GM23338 (cell line): ENCODE measurements around the gene EMX1. TPM values are rescaled to one million over a fixed set of nuclear protein-coding genes. Genes with fewer than 3 reads are reported as not detected.

Experiments used
- ATAC-seq: fragments of 200-7000 bp; cut with Tn5 transposase; 3 replicates; pipeline ENCODE4 v1.9.1; 2020
- DNase-seq: peaks from one replicate; pipeline ENCODE4 v3.0.0-alpha.2; 2015; ENCODE audit warnings: low spot score
- H2AFZ ChIP-seq: fragments of 200-600 bp; sonication (generic); 2 replicates; pipeline ENCODE4 v1.8.0; 2016; ENCODE audit warnings: antibody characterized with exemption, mild to moderate bottlenecking, moderate library complexity
- H3F3A ChIP-seq: fragments of 200-600 bp; sonication (generic); replicated peaks from 2 replicates; pipeline ENCODE4 v1.8.0; 2017; ENCODE audit warnings: antibody characterized with exemption, mixed run types, low read depth
- H3K27ac ChIP-seq: fragments of 200-600 bp; sonication (generic); 2 replicates; pipeline ENCODE4 v1.6.1; 2016; ENCODE audit warnings: low read depth
- H3K27me3 ChIP-seq: fragments of 200-600 bp; sonication (generic); 2 replicates; pipeline ENCODE4 v1.8.0; 2016; ENCODE audit warnings: mild to moderate bottlenecking, mixed run types, moderate library complexity; ENCODE audit not compliant: insufficient read depth
- H3K36me3 ChIP-seq: fragments of 200-600 bp; sonication (generic); 2 replicates; pipeline ENCODE4 v1.8.0; 2016; ENCODE audit warnings: mild to moderate bottlenecking; ENCODE audit not compliant: insufficient read depth
- H3K4me1 ChIP-seq: fragments of 200-600 bp; sonication (generic); 2 replicates; pipeline ENCODE4 v1.8.0; 2016; ENCODE audit warnings: mild to moderate bottlenecking, moderate library complexity; ENCODE audit not compliant: insufficient read depth
- H3K4me2 ChIP-seq: fragments of 200-600 bp; sonication (generic); 2 replicates; pipeline ENCODE4 v1.7.1; 2017; ENCODE audit warnings: mixed run types
- H3K4me3 ChIP-seq: fragments of 200-600 bp; sonication (generic); 2 replicates; pipeline ENCODE4 v1.6.1; 2016; ENCODE audit warnings: mixed run types
- H3K79me2 ChIP-seq: fragments of 200-600 bp; sonication (generic); replicated peaks from 2 replicates; pipeline ENCODE4 v1.8.0; 2017; ENCODE audit warnings: mild to moderate bottlenecking; ENCODE audit not compliant: insufficient read depth
- H3K9me2 ChIP-seq: fragments of 200-600 bp; sonication (generic); 2 replicates; pipeline ENCODE4 v1.8.0; 2017; ENCODE audit not compliant: insufficient read depth
- H4K20me1 ChIP-seq: fragments of 200-600 bp; sonication (generic); replicated peaks from 2 replicates; pipeline ENCODE4 v1.8.0; 2017; ENCODE audit warnings: mild to moderate bottlenecking; ENCODE audit not compliant: insufficient read depth
- H3K27ac Mint-ChIP-seq: 2 replicates; pipeline ENCODE4 v1.8.0; 2020; ENCODE audit warnings: inconsistent platforms, mild to moderate bottlenecking, moderate library complexity, mixed read lengths
- H3K27me3 Mint-ChIP-seq: 3 replicates; pipeline ENCODE4 v1.8.0; 2022; ENCODE audit warnings: low read depth, mild to moderate bottlenecking, moderate library complexity, mixed read lengths, inconsistent platforms; ENCODE audit not compliant: insufficient read depth, poor library complexity
- H3K36me3 Mint-ChIP-seq: 3 replicates; pipeline ENCODE4 v1.8.0; 2021; ENCODE audit warnings: low read depth, mild to moderate bottlenecking, inconsistent platforms, moderate library complexity, mixed read lengths
- H3K4me1 Mint-ChIP-seq: 3 replicates; pipeline ENCODE4 v1.8.0; 2020; ENCODE audit warnings: mild to moderate bottlenecking, inconsistent platforms, mixed read lengths
- H3K4me3 Mint-ChIP-seq: 3 replicates; pipeline ENCODE4 v1.8.0; 2021; ENCODE audit warnings: moderate library complexity, mild to moderate bottlenecking, inconsistent platforms, mixed read lengths
- H3K9me3 Mint-ChIP-seq: 3 replicates; pipeline ENCODE4 v1.8.0; 2020; ENCODE audit warnings: moderate library complexity, mild to moderate bottlenecking, inconsistent platforms, mixed read lengths
- CREB1 ChIP-seq: fragments of 250-450 bp; sonication (Bioruptor Pico); IDR thresholded peaks from 2 replicates; pipeline ENCODE4 v1.5.0; 2020; ENCODE audit warnings: low read depth, mild to moderate bottlenecking, moderate library complexity
- ETS1 ChIP-seq: IDR thresholded peaks from 2 replicates; pipeline ENCODE4 v1.6.1; 2016; ENCODE audit warnings: antibody characterized with exemption
- EZH2 ChIP-seq: fragments of 200-600 bp; sonication (generic); IDR thresholded peaks from one replicate; pipeline ENCODE4 v1.8.0; 2017; ENCODE audit warnings: antibody characterized with exemption, mild to moderate bottlenecking, low read depth; ENCODE audit not compliant: unreplicated experiment
- EZH2phosphoT487 ChIP-seq: fragments of 200-600 bp; sonication (generic); IDR thresholded peaks from one replicate; pipeline ENCODE4 v1.8.1; 2018; ENCODE audit warnings: antibody characterized with exemption; ENCODE audit not compliant: unreplicated experiment
- JUNB ChIP-seq: IDR thresholded peaks from one replicate; pipeline ENCODE4 v1.6.1; 2016; ENCODE audit warnings: antibody characterized with exemption; ENCODE audit not compliant: unreplicated experiment
- NANOG ChIP-seq: IDR thresholded peaks from 2 replicates; pipeline ENCODE4 v1.6.1; 2016; ENCODE audit warnings: antibody characterized with exemption, borderline replicate concordance
- POLR2AphosphoS5 ChIP-seq: IDR thresholded peaks from 2 replicates; pipeline ENCODE4 v1.6.1; 2016; ENCODE audit warnings: antibody characterized with exemption, low read depth
- STAT1 ChIP-seq: IDR thresholded peaks from one replicate; pipeline ENCODE4 v1.6.1; 2016; ENCODE audit warnings: antibody characterized with exemption; ENCODE audit not compliant: unreplicated experiment
- ZNF114 ChIP-seq: fragments of 250-450 bp; sonication (Bioruptor Pico); IDR thresholded peaks from 2 replicates; pipeline ENCODE4 v1.5.0; 2020; ENCODE audit warnings: mild to moderate bottlenecking, moderate library complexity
- ZNF331 ChIP-seq: fragments of 250-450 bp; sonication (Bioruptor Pico); IDR thresholded peaks from 2 replicates; pipeline ENCODE4 v1.5.0; 2020; ENCODE audit warnings: low read depth, mild to moderate bottlenecking, moderate library complexity
- polyA plus RNA-seq: library from polyadenylated mRNA; unstranded; fragments of >200 nt; fragmentation: Nextera tagmentation; extraction: Ambion mirVana; gene quantifications from 2 replicates; pipeline ENCODE4 v1.2.1, GENCODE V29; 2016
- total RNA-seq: library from RNA; depleted of rRNA; stranded (reverse); fragments of >200 nt; shearing (Covaris generic); gene quantifications from 2 replicates; pipeline ENCODE4 v1.2.3, GENCODE V29; 2014
- TF ChIP-seq, protein P1 (sequence below): fragments of 250-450 bp; sonication (Bioruptor Pico); IDR thresholded peaks from 2 replicates; pipeline ENCODE4 v1.5.0; 2020; ENCODE audit warnings: mild to moderate bottlenecking, moderate library complexity
- TF ChIP-seq, protein P2 (sequence below), 2 experiments: fragments of 200-600 bp in 1 of 2; sonication (generic) in 1 of 2; conservative IDR thresholded peaks; 2 replicates each; pipeline versions ENCODE4 v1.5.1 to v1.6.1; 2016 to 2017; ENCODE audit warnings: antibody characterized with exemption in 2 of 2, low read depth in 2 of 2, mild to moderate bottlenecking in 2 of 2, moderate library complexity in 1 of 2
- TF ChIP-seq, protein P3 (sequence below): IDR thresholded peaks from one replicate; pipeline ENCODE4 v1.6.1; 2018; ENCODE audit warnings: antibody characterized with exemption; ENCODE audit not compliant: unreplicated experiment

The EMX1 gene
- total and polyA plus RNA-seq, 2 experiments from 2014 or later, result 3.9 to 7.9 TPM

- DNase-seq (no peak), ATAC-seq (no peak)
- Histone ChIP-seq H3K27me3 (peaks cover 99% of the 10 kb centered on the region), H3K27ac (no peak overlapping the region), H2AFZ (no peak overlapping the region), H3K4me2 (peak overlapping the region; percentile 87), H3K79me2 (no peaks in the 10 kb centered on the region), H4K20me1 (peaks cover 9% of the 10 kb centered on the region; the same call in 1 of the 2 replicates), H3K4me1 (peaks cover 39% of the 10 kb centered on the region), H3K4me3 (no peak overlapping the region; the same call in 1 of the 2 replicates), H3F3A (peaks cover 21% of the 10 kb centered on the region), H3K36me3 (no peaks in the 10 kb centered on the region), H3K9me2 (no peaks in the 10 kb centered on the region)
- Mint-ChIP-seq H3K27ac (no peak overlapping the region), H3K36me3 (peaks cover 4% of the 10 kb centered on the region; the same call in 1 of the 3 replicates), H3K4me3 (peak overlapping the region; percentile 32), H3K4me1 (peaks cover 18% of the 10 kb centered on the region), H3K9me3 (no peaks in the 10 kb centered on the region), H3K27me3 (no peaks in the 10 kb centered on the region)
- TF ChIP-seq CREB1 (CRISPR knock-in tag), result no peak
- no peak for TF ChIP-seq EZH2
- no peak for TF ChIP-seq STAT1
- no peak for TF ChIP-seq ZNF114 (CRISPR knock-in tag)
- TF ChIP-seq JUNB, result no peak
- TF ChIP-seq NANOG, result no peak
- TF ChIP-seq, protein P1, sequence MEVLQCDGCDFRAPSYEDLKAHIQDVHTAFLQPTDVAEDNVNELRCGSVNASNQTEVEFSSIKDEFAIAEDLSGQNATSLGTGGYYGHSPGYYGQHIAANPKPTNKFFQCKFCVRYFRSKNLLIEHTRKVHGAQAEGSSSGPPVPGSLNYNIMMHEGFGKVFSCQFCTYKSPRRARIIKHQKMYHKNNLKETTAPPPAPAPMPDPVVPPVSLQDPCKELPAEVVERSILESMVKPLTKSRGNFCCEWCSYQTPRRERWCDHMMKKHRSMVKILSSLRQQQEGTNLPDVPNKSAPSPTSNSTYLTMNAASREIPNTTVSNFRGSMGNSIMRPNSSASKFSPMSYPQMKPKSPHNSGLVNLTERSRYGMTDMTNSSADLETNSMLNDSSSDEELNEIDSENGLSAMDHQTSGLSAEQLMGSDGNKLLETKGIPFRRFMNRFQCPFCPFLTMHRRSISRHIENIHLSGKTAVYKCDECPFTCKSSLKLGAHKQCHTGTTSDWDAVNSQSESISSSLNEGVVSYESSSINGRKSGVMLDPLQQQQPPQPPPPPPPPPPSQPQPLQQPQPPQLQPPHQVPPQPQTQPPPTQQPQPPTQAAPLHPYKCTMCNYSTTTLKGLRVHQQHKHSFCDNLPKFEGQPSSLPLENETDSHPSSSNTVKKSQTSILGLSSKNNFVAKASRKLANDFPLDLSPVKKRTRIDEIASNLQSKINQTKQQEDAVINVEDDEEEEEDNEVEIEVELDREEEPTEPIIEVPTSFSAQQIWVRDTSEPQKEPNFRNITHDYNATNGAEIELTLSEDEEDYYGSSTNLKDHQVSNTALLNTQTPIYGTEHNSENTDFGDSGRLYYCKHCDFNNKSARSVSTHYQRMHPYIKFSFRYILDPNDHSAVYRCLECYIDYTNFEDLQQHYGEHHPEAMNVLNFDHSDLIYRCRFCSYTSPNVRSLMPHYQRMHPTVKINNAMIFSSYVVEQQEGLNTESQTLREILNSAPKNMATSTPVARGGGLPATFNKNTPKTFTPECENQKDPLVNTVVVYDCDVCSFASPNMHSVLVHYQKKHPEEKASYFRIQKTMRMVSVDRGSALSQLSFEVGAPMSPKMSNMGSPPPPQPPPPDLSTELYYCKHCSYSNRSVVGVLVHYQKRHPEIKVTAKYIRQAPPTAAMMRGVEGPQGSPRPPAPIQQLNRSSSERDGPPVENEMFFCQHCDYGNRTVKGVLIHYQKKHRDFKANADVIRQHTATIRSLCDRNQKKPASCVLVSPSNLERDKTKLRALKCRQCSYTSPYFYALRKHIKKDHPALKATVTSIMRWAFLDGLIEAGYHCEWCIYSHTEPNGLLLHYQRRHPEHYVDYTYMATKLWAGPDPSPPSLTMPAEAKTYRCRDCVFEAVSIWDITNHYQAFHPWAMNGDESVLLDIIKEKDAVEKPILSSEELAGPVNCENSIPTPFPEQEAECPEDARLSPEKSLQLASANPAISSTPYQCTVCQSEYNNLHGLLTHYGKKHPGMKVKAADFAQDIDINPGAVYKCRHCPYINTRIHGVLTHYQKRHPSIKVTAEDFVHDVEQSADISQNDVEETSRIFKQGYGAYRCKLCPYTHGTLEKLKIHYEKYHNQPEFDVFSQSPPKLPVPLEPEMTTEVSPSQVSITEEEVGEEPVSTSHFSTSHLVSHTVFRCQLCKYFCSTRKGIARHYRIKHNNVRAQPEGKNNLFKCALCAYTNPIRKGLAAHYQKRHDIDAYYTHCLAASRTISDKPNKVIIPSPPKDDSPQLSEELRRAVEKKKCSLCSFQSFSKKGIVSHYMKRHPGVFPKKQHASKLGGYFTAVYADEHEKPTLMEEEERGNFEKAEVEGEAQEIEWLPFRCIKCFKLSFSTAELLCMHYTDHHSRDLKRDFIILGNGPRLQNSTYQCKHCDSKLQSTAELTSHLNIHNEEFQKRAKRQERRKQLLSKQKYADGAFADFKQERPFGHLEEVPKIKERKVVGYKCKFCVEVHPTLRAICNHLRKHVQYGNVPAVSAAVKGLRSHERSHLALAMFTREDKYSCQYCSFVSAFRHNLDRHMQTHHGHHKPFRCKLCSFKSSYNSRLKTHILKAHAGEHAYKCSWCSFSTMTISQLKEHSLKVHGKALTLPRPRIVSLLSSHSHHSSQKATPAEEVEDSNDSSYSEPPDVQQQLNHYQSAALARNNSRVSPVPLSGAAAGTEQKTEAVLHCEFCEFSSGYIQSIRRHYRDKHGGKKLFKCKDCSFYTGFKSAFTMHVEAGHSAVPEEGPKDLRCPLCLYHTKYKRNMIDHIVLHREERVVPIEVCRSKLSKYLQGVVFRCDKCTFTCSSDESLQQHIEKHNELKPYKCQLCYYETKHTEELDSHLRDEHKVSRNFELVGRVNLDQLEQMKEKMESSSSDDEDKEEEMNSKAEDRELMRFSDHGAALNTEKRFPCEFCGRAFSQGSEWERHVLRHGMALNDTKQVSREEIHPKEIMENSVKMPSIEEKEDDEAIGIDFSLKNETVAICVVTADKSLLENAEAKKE, result no peak
- no peak for TF ChIP-seq EZH2phosphoT487
- no peak for TF ChIP-seq ETS1
- TF ChIP-seq, protein P2, sequence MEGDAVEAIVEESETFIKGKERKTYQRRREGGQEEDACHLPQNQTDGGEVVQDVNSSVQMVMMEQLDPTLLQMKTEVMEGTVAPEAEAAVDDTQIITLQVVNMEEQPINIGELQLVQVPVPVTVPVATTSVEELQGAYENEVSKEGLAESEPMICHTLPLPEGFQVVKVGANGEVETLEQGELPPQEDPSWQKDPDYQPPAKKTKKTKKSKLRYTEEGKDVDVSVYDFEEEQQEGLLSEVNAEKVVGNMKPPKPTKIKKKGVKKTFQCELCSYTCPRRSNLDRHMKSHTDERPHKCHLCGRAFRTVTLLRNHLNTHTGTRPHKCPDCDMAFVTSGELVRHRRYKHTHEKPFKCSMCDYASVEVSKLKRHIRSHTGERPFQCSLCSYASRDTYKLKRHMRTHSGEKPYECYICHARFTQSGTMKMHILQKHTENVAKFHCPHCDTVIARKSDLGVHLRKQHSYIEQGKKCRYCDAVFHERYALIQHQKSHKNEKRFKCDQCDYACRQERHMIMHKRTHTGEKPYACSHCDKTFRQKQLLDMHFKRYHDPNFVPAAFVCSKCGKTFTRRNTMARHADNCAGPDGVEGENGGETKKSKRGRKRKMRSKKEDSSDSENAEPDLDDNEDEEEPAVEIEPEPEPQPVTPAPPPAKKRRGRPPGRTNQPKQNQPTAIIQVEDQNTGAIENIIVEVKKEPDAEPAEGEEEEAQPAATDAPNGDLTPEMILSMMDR (conservative IDR thresholded peaks at IDR 0.05; ENCODE audit: low read depth in 2 of 2), result no peak
- no peak for TF ChIP-seq ZNF331 (CRISPR knock-in tag)
- TF ChIP-seq, protein P3, sequence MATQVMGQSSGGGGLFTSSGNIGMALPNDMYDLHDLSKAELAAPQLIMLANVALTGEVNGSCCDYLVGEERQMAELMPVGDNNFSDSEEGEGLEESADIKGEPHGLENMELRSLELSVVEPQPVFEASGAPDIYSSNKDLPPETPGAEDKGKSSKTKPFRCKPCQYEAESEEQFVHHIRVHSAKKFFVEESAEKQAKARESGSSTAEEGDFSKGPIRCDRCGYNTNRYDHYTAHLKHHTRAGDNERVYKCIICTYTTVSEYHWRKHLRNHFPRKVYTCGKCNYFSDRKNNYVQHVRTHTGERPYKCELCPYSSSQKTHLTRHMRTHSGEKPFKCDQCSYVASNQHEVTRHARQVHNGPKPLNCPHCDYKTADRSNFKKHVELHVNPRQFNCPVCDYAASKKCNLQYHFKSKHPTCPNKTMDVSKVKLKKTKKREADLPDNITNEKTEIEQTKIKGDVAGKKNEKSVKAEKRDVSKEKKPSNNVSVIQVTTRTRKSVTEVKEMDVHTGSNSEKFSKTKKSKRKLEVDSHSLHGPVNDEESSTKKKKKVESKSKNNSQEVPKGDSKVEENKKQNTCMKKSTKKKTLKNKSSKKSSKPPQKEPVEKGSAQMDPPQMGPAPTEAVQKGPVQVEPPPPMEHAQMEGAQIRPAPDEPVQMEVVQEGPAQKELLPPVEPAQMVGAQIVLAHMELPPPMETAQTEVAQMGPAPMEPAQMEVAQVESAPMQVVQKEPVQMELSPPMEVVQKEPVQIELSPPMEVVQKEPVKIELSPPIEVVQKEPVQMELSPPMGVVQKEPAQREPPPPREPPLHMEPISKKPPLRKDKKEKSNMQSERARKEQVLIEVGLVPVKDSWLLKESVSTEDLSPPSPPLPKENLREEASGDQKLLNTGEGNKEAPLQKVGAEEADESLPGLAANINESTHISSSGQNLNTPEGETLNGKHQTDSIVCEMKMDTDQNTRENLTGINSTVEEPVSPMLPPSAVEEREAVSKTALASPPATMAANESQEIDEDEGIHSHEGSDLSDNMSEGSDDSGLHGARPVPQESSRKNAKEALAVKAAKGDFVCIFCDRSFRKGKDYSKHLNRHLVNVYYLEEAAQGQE, result no peak
- TF ChIP-seq POLR2AphosphoS5, result no peak
Measured at GRCh38 chr2:72926368-72926767, 9.0 kb downstream of the EMX1 start.
